Heart left ventricle (tissue), 13 donors: ENCODE results near the gene PCK1.

Experiments
- POLR2A ChIP-seq, 2 donors: fragments of 450-650 bp; IDR thresholded peaks; one replicate each; pipeline ENCODE4 v1.6.1; 2017; ENCODE audit warnings: antibody characterized with exemption in 2 of 2, mild to moderate bottlenecking in 2 of 2, moderate library complexity in 2 of 2
- TF ChIP-seq, protein P1 (sequence below), 12 donors: fragments of 200-600 bp; sonication (generic) in 4 of 12; IDR thresholded peaks; one replicate each; pipeline versions ENCODE4 v1.5.0 to v1.8.0; 2018 to 2022; ENCODE audit warnings: antibody characterized with exemption in 12 of 12, mild to moderate bottlenecking in 5 of 12
- donor health status: ischemic (EF 13 %, LVEDD 7.1; RV severe dilation, severe dysfunction).
- donor health status: DM: no; HTN: yes; CAD: no.
- donor health status: DM: no; HTN: no; CAD: no.
- donor health status: ischemic (EF 25% LVEDD 6.9; RV normal size, moderate dysfunction).
- donor health status: ischemic (EF 25% LVEDD 5.7; RV mildly dilated, moderate dysfunction).
- donor health status: ischemic (EF 35%, LVEDD 5.7; RV mildly dilated, moderate dysfunction).
- donor health status: nonischemic (EF 11% LVEDD 7.7; RV severe dilation, severe dysfunction).
- donor health status: DM: yes; HTN: yes; CAD: no.
- donor health status: PGD.
- donor health status: ischemic (EF 29% LVEDD 5.4; RV normal size, mild dysfunction).
- donor health status: nonischemic (EF 23%, LVEDD 6.1; RV moderate dilation, normal function).

DNA sequence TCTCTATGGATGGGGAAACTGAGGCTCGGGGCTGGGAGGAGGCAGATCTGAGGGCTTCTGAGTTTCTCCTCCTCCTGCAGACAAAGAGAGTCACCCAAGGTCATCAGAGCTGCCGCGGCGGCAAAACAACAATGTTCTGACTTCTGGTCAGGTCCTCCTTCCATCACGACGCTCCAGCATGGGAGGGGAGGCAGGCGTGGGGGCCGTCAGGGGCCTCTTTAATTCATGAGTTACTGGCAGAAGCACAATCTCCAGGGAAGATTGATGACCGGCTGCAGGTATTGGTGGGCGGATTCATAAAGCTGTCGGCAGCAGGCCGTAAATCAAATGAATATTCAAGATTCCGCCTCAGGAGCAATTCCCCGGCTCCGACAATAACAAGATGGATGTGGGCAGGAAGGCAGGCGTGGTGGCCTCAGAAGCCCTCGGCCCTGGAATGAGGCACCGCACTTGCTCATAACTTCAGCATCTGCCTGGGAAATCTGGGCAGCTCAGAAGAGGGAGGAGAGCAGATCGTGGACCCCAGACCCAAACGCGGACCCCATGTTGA, 19.1 kb downstream of the PCK1 start:
- TF ChIP-seq POLR2A (IDR thresholded peaks at IDR 0.05), result no peak
- TF ChIP-seq, protein P1, sequence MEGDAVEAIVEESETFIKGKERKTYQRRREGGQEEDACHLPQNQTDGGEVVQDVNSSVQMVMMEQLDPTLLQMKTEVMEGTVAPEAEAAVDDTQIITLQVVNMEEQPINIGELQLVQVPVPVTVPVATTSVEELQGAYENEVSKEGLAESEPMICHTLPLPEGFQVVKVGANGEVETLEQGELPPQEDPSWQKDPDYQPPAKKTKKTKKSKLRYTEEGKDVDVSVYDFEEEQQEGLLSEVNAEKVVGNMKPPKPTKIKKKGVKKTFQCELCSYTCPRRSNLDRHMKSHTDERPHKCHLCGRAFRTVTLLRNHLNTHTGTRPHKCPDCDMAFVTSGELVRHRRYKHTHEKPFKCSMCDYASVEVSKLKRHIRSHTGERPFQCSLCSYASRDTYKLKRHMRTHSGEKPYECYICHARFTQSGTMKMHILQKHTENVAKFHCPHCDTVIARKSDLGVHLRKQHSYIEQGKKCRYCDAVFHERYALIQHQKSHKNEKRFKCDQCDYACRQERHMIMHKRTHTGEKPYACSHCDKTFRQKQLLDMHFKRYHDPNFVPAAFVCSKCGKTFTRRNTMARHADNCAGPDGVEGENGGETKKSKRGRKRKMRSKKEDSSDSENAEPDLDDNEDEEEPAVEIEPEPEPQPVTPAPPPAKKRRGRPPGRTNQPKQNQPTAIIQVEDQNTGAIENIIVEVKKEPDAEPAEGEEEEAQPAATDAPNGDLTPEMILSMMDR (IDR thresholded peaks at IDR 0.05), result no peak
